HG03378 (cell line): ENCODE results near the gene TRIM75.
"Not testable (repeated sequence)": the region's sequence is repeated elsewhere in the genome, so short reads cannot be mapped to it uniquely, and the experiment has no call there.

ENCODE experiments used
- ATAC-seq: cut with Tn5 transposase; IDR thresholded peaks from one replicate; pipeline ENCODE4 v1.9.1; 2021; ENCODE audit warnings: mild to moderate bottlenecking, moderate library complexity; ENCODE audit not compliant: unreplicated experiment

The TRIM75 gene

GRCh38 chr4:165053645-165054044 lies at the start of gene TRIM75:
TRIM75 (plus strand) TSS chr4:165053866; CDS start chr4:165059148, 5,282 bp downstream.
- no peak for ATAC-seq

GRCh38 chr4:165005352-165005925 lies 48.2 kb upstream of the TRIM75 start:
- no peak for ATAC-seq

GRCh38 chr4:165006456-165006855 lies 47.2 kb upstream of the TRIM75 start:
- no peak for ATAC-seq

GRCh38 chr4:165006886-165007285 lies 46.8 kb upstream of the TRIM75 start:
- ATAC-seq: no peak

GRCh38 chr4:165009493-165010227 lies 44.0 kb upstream of the TRIM75 start:
- no peak for ATAC-seq

GRCh38 chr4:165010487-165010886 lies 43.2 kb upstream of the TRIM75 start:
- no peak for ATAC-seq

- no peak for ATAC-seq
Observed at GRCh38 chr4:165010991-165011390, 42.7 kb upstream of the TRIM75 start.

- ATAC-seq: no peak
Observed at GRCh38 chr4:165011403-165011802, 42.3 kb upstream of the TRIM75 start.

GRCh38 chr4:165013691-165014090 lies 40.0 kb upstream of the TRIM75 start:
- no peak for ATAC-seq

- no peak for ATAC-seq
Observed at GRCh38 chr4:165016971-165017370, 36.7 kb upstream of the TRIM75 start.

- ATAC-seq: not testable (repeated sequence)
Observed at GRCh38 chr4:165019995-165020394, 33.7 kb upstream of the TRIM75 start.

GRCh38 chr4:165025782-165026181 lies 27.9 kb upstream of the TRIM75 start:
- not testable (repeated sequence) for ATAC-seq

- ATAC-seq: no peak
Observed at GRCh38 chr4:165027762-165028402, 25.8 kb upstream of the TRIM75 start.

- ATAC-seq: no peak
Observed at GRCh38 chr4:165031436-165032211, 22.0 kb upstream of the TRIM75 start, which contains the start of gene TRIM60. TRIM60 (plus strand) TSS chr4:165031999; CDS start chr4:165040073, 8,074 bp downstream.

- no peak for ATAC-seq
Observed at GRCh38 chr4:165048170-165048569, 5.5 kb upstream of the TRIM75 start.

- ATAC-seq: no peak
Observed at GRCh38 chr4:165052627-165053026, 1.0 kb upstream of the TRIM75 start.

- no peak for ATAC-seq
Observed at GRCh38 chr4:165055601-165056000, 1.9 kb downstream of the TRIM75 start.

GRCh38 chr4:165058666-165059065 lies 5.0 kb downstream of the TRIM75 start:
- ATAC-seq: no peak

GRCh38 chr4:165059386-165059785 lies 5.7 kb downstream of the TRIM75 start:
- no peak for ATAC-seq

GRCh38 chr4:165060938-165061337 lies 7.3 kb downstream of the TRIM75 start:
- ATAC-seq: no peak

GRCh38 chr4:165070560-165070959 lies 16.9 kb downstream of the TRIM75 start:
- no peak for ATAC-seq
